PC-3 (cell line): Measurements from ENCODE around the gene CYB561D2.

Source experiments
- EZH2 ChIP-seq: fragments of 300-600 bp; sonication (generic); IDR thresholded peaks from one replicate; pipeline ENCODE4 v1.6.1; 2017; ENCODE audit warnings: antibody characterized with exemption, mild to moderate bottlenecking, low read length; ENCODE audit not compliant: unreplicated experiment
- EZH2phosphoT487 ChIP-seq: fragments of 300-600 bp; sonication (generic); IDR thresholded peaks from 2 replicates; pipeline ENCODE4 v1.6.1; 2018; ENCODE audit warnings: mild to moderate bottlenecking, antibody characterized with exemption, low read length, borderline replicate concordance
- TF ChIP-seq, protein P1 (sequence below): fragments of 300-600 bp; sonication (generic); conservative IDR thresholded peaks from 2 replicates; pipeline ENCODE4 v1.5.1; 2017; ENCODE audit warnings: antibody characterized with exemption, low read depth, mild to moderate bottlenecking, low read length

DNA sequence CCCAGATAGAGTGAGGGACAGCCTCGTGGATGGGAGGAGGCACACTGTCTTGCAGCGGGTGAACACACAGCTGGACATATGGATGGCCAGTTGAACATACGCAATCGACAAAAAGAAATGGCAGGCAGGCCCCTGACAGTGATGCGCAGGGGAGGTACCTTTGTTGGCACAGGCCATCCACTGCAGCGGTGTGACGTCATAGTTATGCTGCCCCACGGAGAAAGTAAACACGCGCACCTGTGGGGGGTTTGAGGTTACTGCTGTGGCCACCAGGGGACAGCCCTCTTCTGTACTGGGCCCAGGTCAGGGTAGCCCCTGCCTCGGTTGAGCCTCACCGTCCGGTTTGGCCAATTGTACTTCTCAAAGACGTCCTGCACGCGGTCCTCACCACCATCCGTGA, 28.1 kb downstream of the CYB561D2 start:
- TF ChIP-seq, protein P1, sequence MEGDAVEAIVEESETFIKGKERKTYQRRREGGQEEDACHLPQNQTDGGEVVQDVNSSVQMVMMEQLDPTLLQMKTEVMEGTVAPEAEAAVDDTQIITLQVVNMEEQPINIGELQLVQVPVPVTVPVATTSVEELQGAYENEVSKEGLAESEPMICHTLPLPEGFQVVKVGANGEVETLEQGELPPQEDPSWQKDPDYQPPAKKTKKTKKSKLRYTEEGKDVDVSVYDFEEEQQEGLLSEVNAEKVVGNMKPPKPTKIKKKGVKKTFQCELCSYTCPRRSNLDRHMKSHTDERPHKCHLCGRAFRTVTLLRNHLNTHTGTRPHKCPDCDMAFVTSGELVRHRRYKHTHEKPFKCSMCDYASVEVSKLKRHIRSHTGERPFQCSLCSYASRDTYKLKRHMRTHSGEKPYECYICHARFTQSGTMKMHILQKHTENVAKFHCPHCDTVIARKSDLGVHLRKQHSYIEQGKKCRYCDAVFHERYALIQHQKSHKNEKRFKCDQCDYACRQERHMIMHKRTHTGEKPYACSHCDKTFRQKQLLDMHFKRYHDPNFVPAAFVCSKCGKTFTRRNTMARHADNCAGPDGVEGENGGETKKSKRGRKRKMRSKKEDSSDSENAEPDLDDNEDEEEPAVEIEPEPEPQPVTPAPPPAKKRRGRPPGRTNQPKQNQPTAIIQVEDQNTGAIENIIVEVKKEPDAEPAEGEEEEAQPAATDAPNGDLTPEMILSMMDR: no peak
- no peak for TF ChIP-seq EZH2
- TF ChIP-seq EZH2phosphoT487: no peak
